Fibroblast of pulmonary artery (primary cell): Measurements from ENCODE around the gene CFAP54.
A peak's percentile ranks its signal among the peaks of the same experiment; 100 is the strongest.

Experiments
- DNase-seq: peaks from one replicate; pipeline ENCODE4 v3.0.0-alpha.2; 2010; ENCODE audit warnings: low read depth
- H3K4me3 ChIP-seq: replicated peaks from 2 replicates; pipeline ENCODE4 v1.5.1; 2011; ENCODE audit warnings: low read depth, mild to moderate bottlenecking, control low read depth, low read length, moderate library complexity
- CTCF ChIP-seq: IDR thresholded peaks from 2 replicates; pipeline ENCODE4 v1.5.1; 2011; ENCODE audit warnings: mild to moderate bottlenecking, control low read depth, low read length, inconsistent platforms; ENCODE audit errors: missing control alignments

Gene CFAP54

DNA sequence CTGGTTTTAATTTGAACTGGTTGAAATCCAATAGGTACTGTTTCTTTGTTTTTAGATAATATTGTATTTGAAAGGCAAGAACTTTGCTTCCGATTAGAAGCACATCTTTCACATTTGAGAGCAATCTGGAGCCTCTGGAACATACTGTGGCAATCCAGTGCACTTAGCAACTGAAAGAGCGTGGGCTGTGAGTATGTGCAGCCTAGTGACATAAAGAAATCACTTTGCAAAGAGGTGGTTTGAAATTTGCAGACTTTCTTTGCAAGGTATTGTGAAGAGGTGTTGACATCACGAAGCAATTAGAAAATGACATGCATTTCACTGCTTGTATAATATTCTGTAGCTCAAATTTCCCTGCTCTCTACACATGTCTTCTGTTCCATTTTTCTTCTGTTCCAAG lies 23.5 kb upstream of the CFAP54 start:
- DNase-seq = no peak
- no peak for TF ChIP-seq CTCF

GRCh38 chr12:96466939-96467751 lies 22.2 kb upstream of the CFAP54 start:
- no peak for TF ChIP-seq CTCF
- H3K4me3 ChIP-seq = no peak overlapping the region
- no peak for DNase-seq

More for the DNA sequence above, 23.5 kb upstream of the CFAP54 start:
- no peak overlapping the region for H3K4me3 ChIP-seq

DNA sequence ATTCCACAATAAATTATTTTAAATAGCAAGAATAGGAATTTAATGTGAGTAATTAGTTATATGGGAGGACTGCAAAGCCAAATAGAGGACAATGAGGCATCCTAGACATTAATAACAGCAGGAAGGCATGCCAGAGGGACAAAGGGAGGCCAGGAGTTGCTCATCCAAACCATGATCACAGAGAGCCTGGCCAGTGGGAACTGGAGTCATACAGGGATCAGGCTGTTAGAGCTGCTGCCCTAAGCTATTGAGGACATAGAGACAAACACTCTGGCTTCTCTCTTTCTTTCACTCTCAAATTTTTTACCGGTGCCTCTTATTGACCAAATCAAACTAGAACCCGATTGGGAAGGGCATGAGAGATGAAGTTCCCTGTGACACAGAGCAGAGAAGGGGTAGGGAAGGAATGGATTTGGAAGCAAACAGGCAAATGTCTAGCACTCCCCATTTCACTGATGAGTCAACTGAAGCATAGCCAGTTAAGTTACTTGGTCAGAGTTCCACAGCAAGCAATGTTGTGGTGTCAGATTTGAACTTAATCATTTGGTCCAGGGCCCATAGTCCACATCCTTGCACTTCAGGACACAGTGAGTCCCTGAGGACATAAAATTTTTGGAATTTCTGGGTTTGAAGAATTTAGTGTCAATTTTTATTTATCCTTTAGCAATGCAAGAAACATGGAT lies 17.9 kb upstream of the CFAP54 start:
- H3K4me3 ChIP-seq = no peak overlapping the region
- TF ChIP-seq CTCF = no peak
- DNase-seq = peak; percentile 55

DNA sequence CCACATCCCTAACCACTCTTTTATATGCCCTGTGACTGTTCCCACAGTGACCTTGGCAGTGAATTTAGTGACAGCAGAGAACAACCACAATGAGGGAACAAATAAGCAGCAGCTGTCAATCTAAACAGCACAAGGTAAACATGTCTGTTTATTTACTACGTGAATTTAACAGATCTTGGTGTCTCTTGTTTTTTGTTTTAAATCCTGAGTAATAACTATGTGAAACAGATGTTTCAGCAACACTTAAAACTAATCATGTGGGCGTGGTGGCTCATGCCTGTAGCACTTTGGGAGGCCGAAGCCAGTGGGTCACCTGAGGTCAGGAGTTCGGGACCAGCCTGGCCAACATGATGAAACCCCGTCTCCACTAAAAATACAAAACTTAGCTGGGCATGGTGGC lies 17.0 kb upstream of the CFAP54 start:
- no peak for TF ChIP-seq CTCF
- H3K4me3 ChIP-seq = no peak overlapping the region
- no peak for DNase-seq

- DNase-seq = no peak
- TF ChIP-seq CTCF = no peak
Measured at GRCh38 chr12:96473394-96474093, 15.8 kb upstream of the CFAP54 start.

GRCh38 chr12:96474206-96474605 lies 15.2 kb upstream of the CFAP54 start:
- no peak for DNase-seq
- no peak for TF ChIP-seq CTCF

More at GRCh38 chr12:96473394-96474093, 15.8 kb upstream of the CFAP54 start:
- H3K4me3 ChIP-seq = no peak overlapping the region

More at GRCh38 chr12:96474206-96474605, 15.2 kb upstream of the CFAP54 start:
- no peak overlapping the region for H3K4me3 ChIP-seq
